Measurements from ENCODE around the gene HELZ. TPM values are rescaled to one million over a fixed set of nuclear protein-coding genes. Genes with fewer than 3 reads are reported as not detected.
A peak's percentile ranks its signal among the peaks of the same experiment; 100 is the strongest.

Gene HELZ
- polyA plus RNA-seq, 3 donors, result 28.2 to 42.9 (median 32.5) TPM

- no peak for DNase-seq
Observed at GRCh38 chr17:67239597-67239996, 5.4 kb downstream of the HELZ start.

GRCh38 chr17:67238991-67239390, 6.0 kb downstream of the HELZ start:
- peak; percentile 21 for DNase-seq

GRCh38 chr17:67232441-67232840, 12.6 kb downstream of the HELZ start:
- DNase-seq, result no peak

- no peak for DNase-seq
Observed at GRCh38 chr17:67229109-67229955, 15.7 kb downstream of the HELZ start.

- no peak for DNase-seq
Observed at GRCh38 chr17:67227488-67227887, 17.5 kb downstream of the HELZ start.

GRCh38 chr17:67225316-67225715, 19.7 kb downstream of the HELZ start:
- no peak for DNase-seq

GRCh38 chr17:67224736-67225135, 20.3 kb downstream of the HELZ start:
- no peak for DNase-seq

- no peak for DNase-seq
Observed at GRCh38 chr17:67223924-67224323, 21.1 kb downstream of the HELZ start.

- DNase-seq, result no peak
Observed at GRCh38 chr17:67221062-67221998, 23.7 kb downstream of the HELZ start.

GRCh38 chr17:67218385-67218950, 26.5 kb downstream of the HELZ start:
- DNase-seq, result no peak

GRCh38 chr17:67217446-67217845, 27.6 kb downstream of the HELZ start:
- no peak for DNase-seq

GRCh38 chr17:67216578-67217320, 28.2 kb downstream of the HELZ start:
- no peak for DNase-seq

- no peak for DNase-seq
Observed at GRCh38 chr17:67215991-67216421, 29.0 kb downstream of the HELZ start.

GRCh38 chr17:67212714-67213417, 32.1 kb downstream of the HELZ start:
- no peak for DNase-seq

- no peak for DNase-seq
Observed at GRCh38 chr17:67212231-67212630, 32.8 kb downstream of the HELZ start.

GRCh38 chr17:67211742-67212141, 33.3 kb downstream of the HELZ start:
- no peak for DNase-seq

- no peak for DNase-seq
Observed at GRCh38 chr17:67210915-67211314, 34.1 kb downstream of the HELZ start.

GRCh38 chr17:67208232-67208631, 36.8 kb downstream of the HELZ start:
- DNase-seq, result no peak

GRCh38 chr17:67203818-67204217, 41.2 kb downstream of the HELZ start:
- no peak for DNase-seq

- no peak for DNase-seq
Observed at GRCh38 chr17:67202503-67202902, 42.5 kb downstream of the HELZ start.

GRCh38 chr17:67200727-67201301, 44.2 kb downstream of the HELZ start:
- no peak for DNase-seq

Data from renal pelvis (tissue), 4 donors.